ENCODE results near the gene ATF1.
"Not testable (repeated sequence)": the region's sequence is repeated elsewhere in the genome, so short reads cannot be mapped to it uniquely, and the experiment has no call there.

Gene ATF1

GRCh38 chr12:50806176-50806575 lies 42.3 kb downstream of the ATF1 start:
- DNase-seq, result no peak

DNA sequence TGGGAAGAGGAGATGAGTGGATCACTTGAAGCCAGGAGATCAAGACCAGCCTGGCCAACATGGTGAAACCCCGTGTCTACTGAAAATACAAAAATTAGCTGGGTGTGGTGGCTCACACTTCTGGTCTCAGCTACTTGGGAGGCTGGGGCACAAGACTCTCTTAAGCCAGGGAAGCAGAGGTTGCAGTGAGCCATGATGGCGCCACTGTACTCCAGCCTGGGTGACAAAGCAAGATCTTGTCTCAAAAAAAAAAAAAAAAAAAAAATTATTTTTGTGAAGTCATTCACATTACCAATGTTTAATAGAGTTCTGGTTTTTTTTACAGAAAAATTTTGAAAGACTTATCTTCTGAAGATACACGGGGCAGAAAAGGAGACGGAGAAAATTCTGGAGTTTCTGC lies 45.2 kb downstream of the ATF1 start:
- not testable (repeated sequence) for DNase-seq

- DNase-seq, result not testable (repeated sequence)
These were observed 51.0 kb downstream of the ATF1 start for GRCh38 chr12:50814921-50815320.

GRCh38 chr12:50820177-50820576 lies 56.3 kb downstream of the ATF1 start:
- no peak for DNase-seq

GRCh38 chr12:50822082-50822481 lies 58.2 kb downstream of the ATF1 start:
- no peak for DNase-seq

- DNase-seq, result not testable (repeated sequence)
These were observed 59.8 kb downstream of the ATF1 start for GRCh38 chr12:50823724-50824123.

DNA sequence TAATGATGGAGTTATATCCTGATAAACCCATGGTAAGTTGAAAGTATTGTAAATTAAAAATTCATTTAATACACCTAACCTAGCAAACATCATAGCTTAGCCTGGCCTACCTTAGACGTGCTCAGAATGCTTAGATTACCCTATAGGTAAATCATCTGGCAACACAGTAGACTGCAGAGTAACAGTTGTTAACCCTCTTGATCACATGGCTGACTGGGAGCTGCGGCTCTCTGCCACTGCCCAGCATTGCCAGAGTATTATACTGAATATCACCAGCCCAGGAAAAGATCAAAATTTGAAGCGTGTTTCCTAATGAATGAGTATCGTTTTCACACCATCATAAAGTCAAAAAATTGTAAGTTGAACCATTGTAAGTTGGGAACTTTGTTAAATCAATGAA lies 61.0 kb downstream of the ATF1 start:
- DNase-seq, result no peak

GRCh38 chr12:50825372-50825838 lies 61.5 kb downstream of the ATF1 start:
- no peak for DNase-seq

DNA sequence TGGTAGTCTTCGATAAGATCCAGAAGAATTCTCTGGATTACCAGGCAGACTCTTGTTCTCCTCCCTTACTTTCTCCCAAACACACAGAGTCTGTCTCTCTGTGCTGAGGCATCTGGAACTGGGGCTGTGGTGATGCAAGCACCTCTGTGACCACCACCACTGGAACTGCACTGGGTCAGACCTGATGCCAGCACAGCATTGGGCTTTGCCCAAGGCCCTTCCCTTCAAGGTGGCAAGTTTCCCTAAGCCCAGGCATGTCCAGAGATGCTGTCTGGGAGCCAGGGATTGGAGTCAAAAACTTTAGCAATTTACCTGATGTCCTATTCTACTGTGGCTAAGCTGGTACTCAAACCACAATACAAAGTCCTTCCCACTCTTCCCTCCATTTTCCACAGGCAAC lies 64.2 kb downstream of the ATF1 start:
- no peak for DNase-seq

- no peak for DNase-seq
These were observed 65.0 kb downstream of the ATF1 start for GRCh38 chr12:50828886-50829285.

- not testable (repeated sequence) for DNase-seq
These were observed 69.9 kb downstream of the ATF1 start for GRCh38 chr12:50833801-50834200.

DNA sequence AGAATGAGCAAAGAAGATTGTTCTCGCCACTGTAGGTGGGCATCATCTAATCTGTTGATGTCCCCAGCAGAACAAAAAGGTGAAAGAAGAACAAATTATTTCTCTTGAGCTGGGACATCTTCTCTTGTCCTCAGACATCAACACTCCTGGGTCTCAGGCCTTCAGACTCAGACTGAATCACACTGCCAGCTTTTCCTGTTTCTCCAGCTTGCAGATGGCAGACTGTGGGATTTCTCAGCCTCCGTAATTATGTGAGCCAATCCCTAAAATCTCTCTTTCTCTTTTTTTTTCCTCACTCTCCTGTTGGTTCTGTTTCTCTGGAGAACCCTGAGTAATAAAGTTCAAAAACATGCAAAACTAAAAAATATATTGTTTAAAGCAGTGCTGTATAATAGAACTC lies 75.1 kb downstream of the ATF1 start:
- DNase-seq, result no peak

DNA sequence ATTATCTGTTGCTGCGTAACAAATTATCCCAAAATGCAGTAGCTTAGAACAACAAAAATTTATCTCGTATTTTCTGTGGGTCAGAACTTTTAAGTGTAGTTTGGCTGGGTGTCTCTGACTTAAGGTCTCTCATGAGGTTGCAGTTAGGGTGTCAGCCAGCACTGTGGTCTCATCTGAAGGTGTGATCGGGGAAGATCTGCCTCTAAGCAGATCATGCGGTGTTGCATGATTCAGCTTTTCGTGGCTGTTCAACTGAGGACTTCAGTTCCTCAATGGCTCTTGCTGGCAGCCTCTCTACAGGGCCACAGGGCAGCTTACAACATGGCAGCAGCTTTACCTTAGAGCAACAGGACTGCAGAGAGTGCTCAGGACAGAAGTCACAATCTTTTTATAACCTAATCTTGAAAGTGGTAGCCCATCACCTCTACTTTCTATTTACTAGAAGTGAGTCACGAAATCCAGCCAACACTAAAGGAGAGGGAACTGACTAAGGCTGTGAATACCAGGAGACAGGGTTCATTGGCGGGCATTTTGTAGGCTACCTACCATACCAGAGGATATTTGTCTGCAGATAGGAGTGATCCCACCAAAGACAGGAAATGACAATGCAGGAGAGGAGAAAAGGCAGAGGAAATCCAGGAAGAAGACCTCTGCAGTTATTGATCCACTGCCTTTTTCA lies 77.0 kb downstream of the ATF1 start:
- DNase-seq, result no peak

DNA sequence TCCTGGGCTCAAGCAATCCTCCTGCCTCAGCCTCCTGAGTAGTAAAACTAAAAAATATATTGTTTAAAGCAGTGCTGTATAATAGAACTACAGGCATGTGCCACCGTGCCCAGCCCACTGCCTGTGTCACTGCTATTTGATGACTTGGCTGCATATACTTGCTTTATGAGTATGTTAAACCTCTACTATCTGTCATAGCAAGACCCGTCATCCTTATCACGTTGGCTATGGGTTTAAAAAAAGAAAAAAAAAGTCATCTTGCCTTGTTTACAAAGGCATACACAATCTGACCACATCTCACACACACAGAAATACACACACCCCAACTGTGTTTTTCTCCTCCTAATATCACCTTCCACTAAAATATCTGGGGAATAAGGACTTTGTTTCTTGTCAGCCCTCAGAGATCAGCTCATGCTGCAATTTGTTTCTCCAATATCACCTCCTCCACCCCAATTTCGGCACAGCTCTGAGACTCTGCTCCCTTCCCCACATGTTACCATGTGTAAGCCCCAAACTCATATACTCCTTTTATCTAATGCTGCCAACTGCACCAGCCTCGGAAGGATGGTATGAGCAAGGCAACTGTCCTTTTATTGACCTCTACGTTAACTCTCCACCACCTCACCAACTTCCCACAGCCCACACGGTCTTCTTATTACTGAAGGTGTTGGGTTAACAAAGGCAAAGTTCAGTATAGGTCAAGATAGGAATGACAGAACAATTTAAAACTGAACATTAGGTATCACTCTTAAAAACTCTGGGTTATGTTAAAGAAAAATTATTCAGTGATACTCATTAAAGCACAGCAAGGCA lies 78.0 kb downstream of the ATF1 start:
- DNase-seq, result no peak

GRCh38 chr12:50842637-50843493 lies 79.0 kb downstream of the ATF1 start, which contains the start of gene TMPRSS12:
TSS of gene TMPRSS12 (plus strand) at chr12:50842926. CDS start at chr12:50842965, 39 bp downstream.
- DNase-seq, result peak; percentile 31

GRCh38 chr12:50845021-50845647 lies 81.2 kb downstream of the ATF1 start:
- DNase-seq, result no peak

- DNase-seq, result no peak
These were observed 85.1 kb downstream of the ATF1 start for GRCh38 chr12:50848963-50849362.

GRCh38 chr12:50855218-50855617 lies 91.3 kb downstream of the ATF1 start:
- not testable (repeated sequence) for DNase-seq

- not testable (repeated sequence) for DNase-seq
These were observed 91.8 kb downstream of the ATF1 start for GRCh38 chr12:50855679-50856078.

GRCh38 chr12:50859621-50860310 lies 95.9 kb downstream of the ATF1 start:
- no peak for DNase-seq

DNA sequence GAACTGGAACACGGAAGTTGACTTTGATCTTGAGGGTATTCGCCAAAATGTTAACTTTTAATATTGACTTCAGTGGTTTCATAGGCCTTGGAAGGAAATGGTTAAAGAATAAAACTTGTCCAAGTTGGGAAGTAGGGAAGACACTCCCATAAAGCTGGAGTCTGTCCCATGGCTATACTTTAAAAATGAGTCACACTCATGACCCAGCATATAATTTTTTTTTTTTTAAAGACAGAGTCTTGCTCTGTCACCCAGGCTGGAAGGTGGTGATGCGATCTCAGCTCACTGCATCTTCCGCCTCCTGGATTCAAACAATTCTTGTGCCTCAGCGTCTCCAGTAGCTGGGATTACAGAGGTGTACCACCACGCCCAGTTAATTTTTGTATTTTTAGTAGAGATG lies 98.4 kb downstream of the ATF1 start:
- no peak for DNase-seq

DNA sequence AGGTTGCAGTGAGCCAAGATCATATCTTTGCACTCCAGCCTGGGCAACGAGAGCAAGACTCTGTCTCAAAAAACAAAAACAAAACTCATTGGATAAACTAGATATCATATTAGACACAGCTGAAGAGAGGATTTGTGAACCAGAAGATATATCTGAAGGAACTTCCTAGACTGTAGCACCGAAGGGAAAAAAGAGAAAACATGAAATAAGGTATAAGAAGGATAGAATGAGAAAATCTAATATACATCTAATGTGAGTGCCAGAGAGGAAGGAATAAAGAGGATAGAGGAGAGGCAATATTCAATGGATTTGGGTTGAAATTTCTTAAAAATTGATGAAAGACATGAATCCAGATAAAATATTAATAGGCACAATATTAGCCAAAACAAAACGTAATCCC lies 101.4 kb downstream of the ATF1 start:
- DNase-seq, result no peak

Measured in right hindlimb (tissue), 1 donor.